Measurements from ENCODE around the gene FAM107B.

Gene FAM107B

GRCh38 chr10:14618674-14619073 lies 156.0 kb downstream of the FAM107B start:
- Histone ChIP-seq H3K9me3 (ENCODE audit: control insufficient read depth, insufficient read depth, low read depth, low read length) (no peaks in the 10 kb centered on the region), H3K36me3 (ENCODE audit: control insufficient read depth in 2 of 2, insufficient read depth in 1 of 2, low read length in 2 of 2) (no peaks in the 10 kb centered on the region), H3K27ac (ENCODE audit: extremely low read depth, low read depth, low read length) (no peak overlapping the region), H3K4me1 (ENCODE audit: control insufficient read depth, insufficient read depth, low read length) (no peaks in the 10 kb centered on the region), H3K4me3 (ENCODE audit: low read depth, low read length) (no peak overlapping the region)
- TF ChIP-seq HOXD13 (CRISPR knock-in tag; IDR thresholded peaks at IDR 0.05; ENCODE audit: borderline replicate concordance) (no peak), ZNF362 (tag by site-specific recombination; IDR thresholded peaks at IDR 0.05) (peak; percentile 54; the same call in 1 of the 2 replicates), ZNF629 (tag by site-specific recombination; IDR thresholded peaks at IDR 0.05) (peak; percentile 79), ZNF473 (tag by site-specific recombination; IDR thresholded peaks at IDR 0.05) (no peak), ZSCAN5A (tag by site-specific recombination; IDR thresholded peaks at IDR 0.05) (no peak), ATF2 (tag by site-specific recombination; IDR thresholded peaks at IDR 0.05; ENCODE audit: low read depth) (peak; percentile 90), ZBTB21 (tag by site-specific recombination; IDR thresholded peaks at IDR 0.05) (peak; percentile 65; the same call in 1 of the 2 replicates)
- ChIA-PET POLR2A (no interaction called here), CTCF (no interaction called here)

GRCh38 chr10:14617852-14618251 lies 156.8 kb downstream of the FAM107B start:
- POLR2A ChIA-PET: no interaction called here
- H3K4me3 ChIP-seq (ENCODE audit: low read depth, low read length): no peak overlapping the region
- CTCF ChIA-PET: interaction anchor here (0.6 to 1.2 kb wide), 2 partner anchors 21 to 81 kb away, joined by 3 read pairs; no protein-coding TSS in a partner anchor

GRCh38 chr10:14616955-14617730 lies 157.6 kb downstream of the FAM107B start:
- TF ChIP-seq PRDM1 (tag by site-specific recombination; IDR thresholded peaks at IDR 0.05) (peak; percentile 70), ZNF175 (tag by site-specific recombination; IDR thresholded peaks at IDR 0.05) (no peak)
- POLR2A ChIA-PET: no interaction called here
- Histone ChIP-seq H3K27ac (ENCODE audit: extremely low read depth, low read depth, low read length) (no peak overlapping the region), H3K4me1 (ENCODE audit: control insufficient read depth, insufficient read depth, low read length) (no peaks in the 10 kb centered on the region), H3K4me3 (ENCODE audit: low read depth, low read length) (no peak overlapping the region), H3K36me3 (ENCODE audit: control insufficient read depth in 2 of 2, insufficient read depth in 1 of 2, low read length in 2 of 2) (no peaks in the 10 kb centered on the region), H3K9me3 (ENCODE audit: control insufficient read depth, insufficient read depth, low read depth, low read length) (no peaks in the 10 kb centered on the region)
- CTCF ChIA-PET: interaction anchor here (0.6 to 1.2 kb wide), 4 partner anchors 22 to 80 kb away, joined by 3 to 4 read pairs (median 3); no protein-coding TSS in a partner anchor

More at GRCh38 chr10:14617852-14618251, 156.8 kb downstream of the FAM107B start:
- TF ChIP-seq ZNF23 (tag by site-specific recombination; IDR thresholded peaks at IDR 0.05; ENCODE audit: borderline replicate concordance) (no peak), MZF1 (tag by site-specific recombination; IDR thresholded peaks at IDR 0.05; ENCODE audit: borderline replicate concordance) (peak; percentile 67; the same call in 1 of the 2 replicates)
- Histone ChIP-seq H3K9me3 (ENCODE audit: control insufficient read depth, insufficient read depth, low read depth, low read length) (no peaks in the 10 kb centered on the region), H3K4me1 (ENCODE audit: control insufficient read depth, insufficient read depth, low read length) (no peaks in the 10 kb centered on the region), H3K36me3 (ENCODE audit: control insufficient read depth in 2 of 2, insufficient read depth in 1 of 2, low read length in 2 of 2) (no peaks in the 10 kb centered on the region), H3K27ac (ENCODE audit: extremely low read depth, low read depth, low read length) (no peak overlapping the region)

GRCh38 chr10:14616465-14616864 lies 158.2 kb downstream of the FAM107B start:
- ChIA-PET POLR2A (no interaction called here), CTCF (interaction anchor here (0.7 to 1.0 kb wide), 2 partner anchors 25 to 79 kb away, joined by 3 to 4 read pairs; no protein-coding TSS in a partner anchor)
- Histone ChIP-seq H3K9me3 (ENCODE audit: control insufficient read depth, insufficient read depth, low read depth, low read length) (no peaks in the 10 kb centered on the region), H3K36me3 (ENCODE audit: control insufficient read depth in 2 of 2, insufficient read depth in 1 of 2, low read length in 2 of 2) (no peaks in the 10 kb centered on the region), H3K27ac (ENCODE audit: extremely low read depth, low read depth, low read length) (no peak overlapping the region), H3K4me3 (ENCODE audit: low read depth, low read length) (no peak overlapping the region), H3K4me1 (ENCODE audit: control insufficient read depth, insufficient read depth, low read length) (no peaks in the 10 kb centered on the region)
- TF ChIP-seq ZXDB (tag by site-specific recombination; IDR thresholded peaks at IDR 0.05) (no peak), KLF17 (tag by site-specific recombination; IDR thresholded peaks at IDR 0.05) (no peak), ZNF335 (tag by site-specific recombination; conservative IDR thresholded peaks at IDR 0.05) (peak; percentile 31; the same call in 1 of the 2 replicates), ZNF23 (tag by site-specific recombination; IDR thresholded peaks at IDR 0.05; ENCODE audit: borderline replicate concordance) (no peak), ZBTB8A (tag by site-specific recombination; IDR thresholded peaks at IDR 0.05) (0 out of 2 replicates have a peak, but pooled peaks have one; percentile 19)

Data from HEK293 (cell line).